ENCODE results near the gene FAM47E.
"Not testable (repeated sequence)": the region's sequence is repeated elsewhere in the genome, so short reads cannot be mapped to it uniquely, and the experiment has no call there.

The FAM47E gene

GRCh38 chr4:76270244-76271175, 19.0 kb downstream of the FAM47E start:
- no peak for DNase-seq (ENCODE audit: low spot score)

- no peak for DNase-seq (ENCODE audit: low spot score)
Observed at GRCh38 chr4:76271248-76271647, 19.7 kb downstream of the FAM47E start.

GRCh38 chr4:76272073-76272472, 20.6 kb downstream of the FAM47E start:
- DNase-seq (ENCODE audit: low spot score) = no peak

- DNase-seq (ENCODE audit: low spot score) = no peak
Observed at GRCh38 chr4:76272582-76272981, 21.1 kb downstream of the FAM47E start.

- no peak for DNase-seq (ENCODE audit: low spot score)
Observed at GRCh38 chr4:76272999-76273398, 21.5 kb downstream of the FAM47E start.

- peak; percentile 39 for DNase-seq (ENCODE audit: low spot score)
Observed at GRCh38 chr4:76275486-76276124, 24.1 kb downstream of the FAM47E start.

- no peak for DNase-seq (ENCODE audit: low spot score)
Observed at GRCh38 chr4:76276813-76277212, 25.3 kb downstream of the FAM47E start.

GRCh38 chr4:76277667-76278066, 26.1 kb downstream of the FAM47E start:
- no peak for DNase-seq (ENCODE audit: low spot score)

GRCh38 chr4:76278583-76278982, 27.1 kb downstream of the FAM47E start:
- DNase-seq (ENCODE audit: low spot score) = no peak

- no peak for DNase-seq (ENCODE audit: low spot score)
Observed at GRCh38 chr4:76279462-76279861, 27.9 kb downstream of the FAM47E start.

GRCh38 chr4:76280488-76281441, 29.2 kb downstream of the FAM47E start:
- no peak for DNase-seq (ENCODE audit: low spot score)

- not testable (repeated sequence) for DNase-seq (ENCODE audit: low spot score)
Observed at GRCh38 chr4:76281594-76281993, 30.1 kb downstream of the FAM47E start.

GRCh38 chr4:76282941-76283689, 31.6 kb downstream of the FAM47E start:
- no peak for DNase-seq (ENCODE audit: low spot score)

GRCh38 chr4:76283900-76284299, 32.4 kb downstream of the FAM47E start:
- DNase-seq (ENCODE audit: low spot score) = no peak

- not testable (repeated sequence) for DNase-seq (ENCODE audit: low spot score)
Observed at GRCh38 chr4:76287811-76288210, 36.3 kb downstream of the FAM47E start.

GRCh38 chr4:76292730-76293129, 41.2 kb downstream of the FAM47E start:
- no peak for DNase-seq (ENCODE audit: low spot score)

GRCh38 chr4:76293772-76294171, 42.3 kb downstream of the FAM47E start:
- DNase-seq (ENCODE audit: low spot score) = no peak

GRCh38 chr4:76296286-76296820, 44.8 kb downstream of the FAM47E start:
- no peak for DNase-seq (ENCODE audit: low spot score)

- DNase-seq (ENCODE audit: low spot score) = no peak
Observed at GRCh38 chr4:76298227-76298626, 46.7 kb downstream of the FAM47E start.

- no peak for DNase-seq (ENCODE audit: low spot score)
Observed at GRCh38 chr4:76300012-76300411, 48.5 kb downstream of the FAM47E start.

All from HuH-7 (cell line).